ENCODE data around the gene NBEAL2.

NBEAL2 gene

DNA sequence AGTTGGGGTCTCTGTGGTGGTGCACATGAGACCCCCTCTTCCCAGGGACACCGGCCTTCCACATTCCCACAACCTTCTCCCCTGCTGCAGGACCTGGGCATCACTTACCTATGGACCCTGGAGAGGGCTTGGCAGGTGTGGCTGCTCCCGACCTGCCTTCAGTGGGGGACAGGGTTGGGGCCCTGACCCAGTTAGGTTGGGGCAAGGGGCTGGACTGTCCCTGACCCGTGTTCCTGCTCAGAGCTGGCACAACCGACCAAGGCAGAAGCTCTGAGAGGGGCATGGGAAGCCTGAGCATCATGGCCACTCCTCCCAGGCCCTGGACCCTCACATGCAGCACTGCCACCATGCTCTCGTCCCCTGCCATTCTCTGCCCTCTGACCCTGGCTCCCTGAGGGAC lies 6.1 kb downstream of the NBEAL2 start:
- Histone ChIP-seq H3K9me3 (ENCODE audit: insufficient read depth, low read length) (no peaks in the 10 kb centered on the region), H3K27ac (ENCODE audit: low read depth, low read length) (no peak overlapping the region), H3K36me3 (ENCODE audit: low read length) (no peaks in the 10 kb centered on the region), H2AFZ (ENCODE audit: low read depth, low read length, severe bottlenecking) (no peak overlapping the region), H3K4me3 (ENCODE audit: insufficient read depth, low read length, poor library complexity, severe bottlenecking) (no peak overlapping the region), H3K4me2 (ENCODE audit: low read depth, low read length, poor library complexity, severe bottlenecking) (no peak overlapping the region), H3K9me2 (replicated peaks; ENCODE audit: insufficient read depth, low read length) (no peaks in the 10 kb centered on the region), H3K9ac (ENCODE audit: low read length) (no peak overlapping the region), H3K79me2 (ENCODE audit: insufficient read depth, low read length) (0 out of 2 replicates have a peak, but pooled peaks cover 6% of the 10 kb centered on the region), H4K20me1 (ENCODE audit: low read depth, low read length) (no peaks in the 10 kb centered on the region), H3F3A (ENCODE audit: insufficient read depth) (no peaks in the 10 kb centered on the region), H3K27me3 (ENCODE audit: low read length) (no peaks in the 10 kb centered on the region)
- no peak for TF ChIP-seq EZH2phosphoT487 (conservative IDR thresholded peaks at IDR 0.05; ENCODE audit: low read length)
- TF ChIP-seq, protein P1, sequence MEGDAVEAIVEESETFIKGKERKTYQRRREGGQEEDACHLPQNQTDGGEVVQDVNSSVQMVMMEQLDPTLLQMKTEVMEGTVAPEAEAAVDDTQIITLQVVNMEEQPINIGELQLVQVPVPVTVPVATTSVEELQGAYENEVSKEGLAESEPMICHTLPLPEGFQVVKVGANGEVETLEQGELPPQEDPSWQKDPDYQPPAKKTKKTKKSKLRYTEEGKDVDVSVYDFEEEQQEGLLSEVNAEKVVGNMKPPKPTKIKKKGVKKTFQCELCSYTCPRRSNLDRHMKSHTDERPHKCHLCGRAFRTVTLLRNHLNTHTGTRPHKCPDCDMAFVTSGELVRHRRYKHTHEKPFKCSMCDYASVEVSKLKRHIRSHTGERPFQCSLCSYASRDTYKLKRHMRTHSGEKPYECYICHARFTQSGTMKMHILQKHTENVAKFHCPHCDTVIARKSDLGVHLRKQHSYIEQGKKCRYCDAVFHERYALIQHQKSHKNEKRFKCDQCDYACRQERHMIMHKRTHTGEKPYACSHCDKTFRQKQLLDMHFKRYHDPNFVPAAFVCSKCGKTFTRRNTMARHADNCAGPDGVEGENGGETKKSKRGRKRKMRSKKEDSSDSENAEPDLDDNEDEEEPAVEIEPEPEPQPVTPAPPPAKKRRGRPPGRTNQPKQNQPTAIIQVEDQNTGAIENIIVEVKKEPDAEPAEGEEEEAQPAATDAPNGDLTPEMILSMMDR (IDR thresholded peaks at IDR 0.05; ENCODE audit: insufficient read depth, low read length, poor library complexity, severe bottlenecking): no peak

DNA sequence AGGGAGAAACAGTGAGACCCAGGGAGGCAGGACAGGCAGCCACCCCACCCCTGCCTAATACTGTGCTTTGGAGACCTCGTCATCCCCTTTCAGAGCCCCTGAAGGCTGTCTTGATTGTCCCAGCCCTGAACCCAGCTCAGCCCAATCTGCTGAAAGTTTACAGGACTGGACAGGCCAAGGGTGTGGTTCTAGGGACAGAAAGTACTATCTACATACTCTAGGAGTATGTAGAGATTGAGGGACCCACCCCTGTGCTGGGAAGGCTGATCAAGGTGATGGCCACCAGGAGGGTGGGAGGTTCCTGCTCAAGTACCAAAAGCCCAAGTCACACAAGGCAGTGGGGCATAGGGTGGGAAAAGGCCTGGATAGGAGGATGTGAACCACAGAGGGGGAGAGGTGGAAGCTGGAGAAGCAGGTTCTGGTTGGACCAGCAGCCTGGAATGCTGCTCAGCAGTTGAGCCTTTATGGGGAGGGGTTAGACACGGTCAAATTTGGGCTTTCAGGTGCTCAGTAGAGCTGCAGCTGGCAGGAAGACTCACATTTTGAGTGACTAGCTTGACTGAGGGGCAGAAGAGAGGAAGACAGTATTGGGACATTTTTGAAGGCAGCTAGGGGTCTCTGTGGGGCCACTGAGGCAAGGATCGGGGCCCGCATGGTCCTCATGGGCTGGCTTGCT lies 6.7 kb downstream of the NBEAL2 start:
- no peaks in the 10 kb centered on the region for H3K9me3 ChIP-seq (ENCODE audit: insufficient read depth, low read length)
- no peaks in the 10 kb centered on the region for H4K20me1 ChIP-seq (ENCODE audit: low read depth, low read length)
- no peak overlapping the region for H2AFZ ChIP-seq (ENCODE audit: low read depth, low read length, severe bottlenecking)
- H3K4me2 ChIP-seq (ENCODE audit: low read depth, low read length, poor library complexity, severe bottlenecking): no peak overlapping the region
- no peaks in the 10 kb centered on the region for H3K9me2 ChIP-seq (replicated peaks; ENCODE audit: insufficient read depth, low read length)
- no peaks in the 10 kb centered on the region for H3K27me3 ChIP-seq (ENCODE audit: low read length)
- 0 out of 2 replicates have a peak, but pooled peaks cover 6% of the 10 kb centered on the region for H3K79me2 ChIP-seq (ENCODE audit: insufficient read depth, low read length)
- H3K36me3 ChIP-seq (ENCODE audit: low read length): no peaks in the 10 kb centered on the region
- no peak overlapping the region; the same call in 1 of the 2 replicates for H3K9ac ChIP-seq (ENCODE audit: low read length)
- no peak overlapping the region for H3K4me3 ChIP-seq (ENCODE audit: insufficient read depth, low read length, poor library complexity, severe bottlenecking)
- no peak for TF ChIP-seq EZH2phosphoT487 (conservative IDR thresholded peaks at IDR 0.05; ENCODE audit: low read length)
- TF ChIP-seq, protein P1 (IDR thresholded peaks at IDR 0.05; ENCODE audit: insufficient read depth, low read length, poor library complexity, severe bottlenecking): no peak
- no peaks in the 10 kb centered on the region for H3F3A ChIP-seq (ENCODE audit: insufficient read depth)
- H3K27ac ChIP-seq (ENCODE audit: low read depth, low read length): peak overlapping the region; percentile 14; the same call in 1 of the 2 replicates

DNA sequence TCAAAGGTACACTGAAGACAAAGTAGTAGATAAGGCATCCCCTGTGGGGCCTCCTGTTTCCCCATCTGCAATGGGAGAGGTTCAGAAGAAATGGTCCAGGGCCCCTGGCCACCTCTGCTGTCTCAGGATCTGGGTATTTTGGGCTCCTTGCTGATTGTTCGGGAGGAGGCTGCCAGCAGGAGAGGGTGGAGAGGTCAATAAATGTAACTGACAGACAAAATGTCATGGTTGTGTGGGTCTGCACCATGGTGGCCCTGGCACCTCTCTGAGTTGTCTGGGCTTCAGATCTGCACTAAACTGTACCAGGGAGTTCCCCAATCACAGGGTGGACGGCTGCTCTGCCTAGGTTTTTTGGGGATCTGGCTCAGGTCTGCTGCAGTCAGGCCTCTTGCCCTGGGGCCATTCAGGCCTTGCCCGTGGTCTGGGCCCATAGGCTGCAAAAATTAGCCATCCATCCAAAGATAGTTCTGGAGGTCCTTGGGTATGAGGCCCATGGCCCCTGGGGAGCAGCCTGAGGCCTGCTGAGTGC lies 7.4 kb downstream of the NBEAL2 start:
- Histone ChIP-seq H3K9me2 (replicated peaks; ENCODE audit: insufficient read depth, low read length) (no peaks in the 10 kb centered on the region), H3K79me2 (ENCODE audit: insufficient read depth, low read length) (0 out of 2 replicates have a peak, but pooled peaks cover 6% of the 10 kb centered on the region), H3K27ac (ENCODE audit: low read depth, low read length) (peak overlapping the region; percentile 63), H3F3A (ENCODE audit: insufficient read depth) (no peaks in the 10 kb centered on the region), H3K4me3 (ENCODE audit: insufficient read depth, low read length, poor library complexity, severe bottlenecking) (no peak overlapping the region), H3K9me3 (ENCODE audit: insufficient read depth, low read length) (no peaks in the 10 kb centered on the region), H3K36me3 (ENCODE audit: low read length) (no peaks in the 10 kb centered on the region), H3K4me2 (ENCODE audit: low read depth, low read length, poor library complexity, severe bottlenecking) (peak overlapping the region; percentile 35), H4K20me1 (ENCODE audit: low read depth, low read length) (no peaks in the 10 kb centered on the region), H3K27me3 (ENCODE audit: low read length) (no peaks in the 10 kb centered on the region), H3K9ac (ENCODE audit: low read length) (0 out of 2 replicates have a peak overlapping the region, but pooled peaks have one; percentile 11), H2AFZ (ENCODE audit: low read depth, low read length, severe bottlenecking) (no peak overlapping the region)
- no peak for TF ChIP-seq EZH2phosphoT487 (conservative IDR thresholded peaks at IDR 0.05; ENCODE audit: low read length)
- TF ChIP-seq, protein P1 (IDR thresholded peaks at IDR 0.05; ENCODE audit: insufficient read depth, low read length, poor library complexity, severe bottlenecking): no peak

Measured in SU-DHL-6 (cell line).